Mucosa of descending colon (tissue), 3 donors: ENCODE measurements around the gene SLC2A10. TPM values are rescaled to one million over a fixed set of nuclear protein-coding genes. Genes with fewer than 3 reads are reported as not detected.

Source experiments
- ATAC-seq: fragments of 200-7000 bp; cut with Tn5 transposase; one replicate; pipeline ENCODE4 v1.9.1; 2020; ENCODE audit warnings: mild to moderate bottlenecking, moderate library complexity
- DNase-seq, 3 donors: peaks; one replicate each; pipeline ENCODE4 v3.0.0-alpha.2; 2020
- H3K36me3 ChIP-seq: fragments of 200-600 bp; one replicate; pipeline ENCODE4 v1.8.0; 2021; ENCODE audit warnings: low read depth, mild to moderate bottlenecking
- H3K4me1 ChIP-seq: fragments of 200-600 bp; one replicate; pipeline ENCODE4 v1.8.0; 2021; ENCODE audit warnings: low read depth, mild to moderate bottlenecking
- H3K4me3 ChIP-seq: fragments of 200-600 bp; one replicate; pipeline ENCODE4 v1.8.0; 2021; ENCODE audit warnings: mild to moderate bottlenecking
- H3K9me3 ChIP-seq: fragments of 200-600 bp; one replicate; pipeline ENCODE4 v1.8.0; 2021; ENCODE audit warnings: mild to moderate bottlenecking
- intact Hi-C, 2 donors: fragments of 100-400 bp; cut with DNase I in 1 of 2; cut with micrococcal nuclease in 1 of 2; formaldehyde crosslinking; loops; one replicate each; pipeline versions ENCODE4 v1.11.0 to v1.11.1; 2022; cut with DNase I, micrococcal nuclease
- total RNA-seq, 3 donors: library from RNA; stranded (reverse); fragmentation: NEBNext Ultra II Directional in 2 of 3; extraction: Animal tissue kit (Norgen Biotek cat#: 25700) in 2 of 3; gene quantifications; one replicate each; pipeline versions ENCODE4 v1.2.1 to v1.2.4, GENCODE V29; 2021 to 2023
- TF ChIP-seq, protein P1 (sequence below): fragments of 200-600 bp; IDR thresholded peaks from one replicate; pipeline ENCODE4 v1.8.0; 2022; ENCODE audit warnings: antibody characterized with exemption, mild to moderate bottlenecking
- donor health status: DM: no; HTN: no; CAD: no; lungs with moderate emphysema.
- donor health status: DM: no; HTN: no; CAD: no.
- donor health status: DM: no; HTN: yes; CAD: no.

SLC2A10 gene
- total RNA-seq, 3 donors from 2014 or later = 13.4 to 37.5 (median 26.3) TPM

DNA sequence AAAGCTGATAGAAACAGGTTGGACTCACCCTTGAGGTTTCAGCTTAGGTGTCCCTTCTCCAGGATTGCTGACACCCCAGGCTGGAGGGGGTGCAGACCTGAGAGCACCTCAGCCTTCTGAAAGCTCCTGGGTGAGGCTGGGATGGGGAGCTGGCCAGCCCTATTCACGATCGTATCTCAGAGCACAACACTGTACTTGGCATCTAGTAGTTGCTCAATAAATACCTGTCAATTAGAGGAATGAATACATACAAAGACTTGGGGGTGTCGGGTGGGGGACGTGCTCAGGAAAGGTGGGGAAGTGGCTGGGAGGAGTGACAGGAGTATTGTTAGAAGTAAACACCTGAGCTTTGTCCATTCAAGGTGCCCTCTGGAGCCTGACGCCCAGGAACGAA, 61.7 kb downstream of the SLC2A10 start:
- TF ChIP-seq, protein P1, sequence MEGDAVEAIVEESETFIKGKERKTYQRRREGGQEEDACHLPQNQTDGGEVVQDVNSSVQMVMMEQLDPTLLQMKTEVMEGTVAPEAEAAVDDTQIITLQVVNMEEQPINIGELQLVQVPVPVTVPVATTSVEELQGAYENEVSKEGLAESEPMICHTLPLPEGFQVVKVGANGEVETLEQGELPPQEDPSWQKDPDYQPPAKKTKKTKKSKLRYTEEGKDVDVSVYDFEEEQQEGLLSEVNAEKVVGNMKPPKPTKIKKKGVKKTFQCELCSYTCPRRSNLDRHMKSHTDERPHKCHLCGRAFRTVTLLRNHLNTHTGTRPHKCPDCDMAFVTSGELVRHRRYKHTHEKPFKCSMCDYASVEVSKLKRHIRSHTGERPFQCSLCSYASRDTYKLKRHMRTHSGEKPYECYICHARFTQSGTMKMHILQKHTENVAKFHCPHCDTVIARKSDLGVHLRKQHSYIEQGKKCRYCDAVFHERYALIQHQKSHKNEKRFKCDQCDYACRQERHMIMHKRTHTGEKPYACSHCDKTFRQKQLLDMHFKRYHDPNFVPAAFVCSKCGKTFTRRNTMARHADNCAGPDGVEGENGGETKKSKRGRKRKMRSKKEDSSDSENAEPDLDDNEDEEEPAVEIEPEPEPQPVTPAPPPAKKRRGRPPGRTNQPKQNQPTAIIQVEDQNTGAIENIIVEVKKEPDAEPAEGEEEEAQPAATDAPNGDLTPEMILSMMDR = no peak
- H3K9me3 ChIP-seq = no peaks in the 10 kb centered on the region
- ATAC-seq (no peak), DNase-seq (no peak)
- H3K4me1 ChIP-seq = no peaks in the 10 kb centered on the region
- no peak overlapping the region for H3K4me3 ChIP-seq
- intact Hi-C loops = no loop called here
- H3K36me3 ChIP-seq = no peaks in the 10 kb centered on the region

DNA sequence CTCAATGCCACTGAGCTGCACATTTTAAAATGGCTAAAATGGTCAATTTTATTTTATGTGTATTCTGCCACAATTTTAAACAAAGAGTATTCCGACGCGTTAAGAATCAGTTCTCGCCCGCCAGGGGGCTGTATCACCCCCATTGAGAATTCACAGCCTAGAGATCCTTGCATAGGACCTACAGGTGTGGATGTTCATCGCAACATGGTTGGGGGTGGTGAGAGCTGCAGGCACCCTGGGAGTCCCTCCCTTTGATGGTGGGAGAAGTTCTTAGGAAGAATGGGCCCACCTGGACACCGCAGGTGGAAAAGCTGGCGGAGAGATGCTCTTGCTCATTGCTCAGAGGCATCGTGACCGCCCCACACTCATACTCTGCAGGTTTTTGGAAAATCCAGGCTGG, 63.5 kb downstream of the SLC2A10 start:
- no peak for ATAC-seq
- TF ChIP-seq, protein P1 = no peak
- intact Hi-C loops = no loop called here
- H3K9me3 ChIP-seq = no peaks in the 10 kb centered on the region
- DNase-seq = peak in 1 of 3 donors; percentile 39
- H3K36me3 ChIP-seq = no peaks in the 10 kb centered on the region
- no peak overlapping the region for H3K4me3 ChIP-seq
- H3K4me1 ChIP-seq = no peaks in the 10 kb centered on the region

DNA sequence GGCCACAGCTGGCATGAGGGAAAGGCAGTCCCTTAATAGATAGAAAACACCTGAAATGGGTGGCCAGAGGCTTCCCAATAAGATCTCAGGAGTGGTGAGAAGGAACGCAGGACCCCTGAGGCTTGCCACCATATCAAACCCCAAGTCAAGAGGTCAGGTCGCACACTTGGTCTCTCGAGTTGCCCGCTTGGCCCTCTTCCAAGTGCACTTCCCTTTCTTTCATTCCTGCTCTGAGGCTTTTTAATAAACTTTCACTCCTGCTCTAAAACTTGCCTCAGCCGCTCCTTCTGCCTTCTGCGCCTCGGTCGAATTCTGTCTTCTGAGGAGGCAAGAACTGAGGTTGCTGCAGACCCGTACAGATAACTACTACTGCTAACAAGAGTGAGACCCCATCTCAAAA, 64.2 kb downstream of the SLC2A10 start:
- no peaks in the 10 kb centered on the region for H3K36me3 ChIP-seq
- DNase-seq = no peak
- TF ChIP-seq, protein P1 = no peak
- H3K4me3 ChIP-seq = no peak overlapping the region
- intact Hi-C loops = no loop called here
- ATAC-seq = no peak
- H3K9me3 ChIP-seq = no peaks in the 10 kb centered on the region
- no peaks in the 10 kb centered on the region for H3K4me1 ChIP-seq

DNA sequence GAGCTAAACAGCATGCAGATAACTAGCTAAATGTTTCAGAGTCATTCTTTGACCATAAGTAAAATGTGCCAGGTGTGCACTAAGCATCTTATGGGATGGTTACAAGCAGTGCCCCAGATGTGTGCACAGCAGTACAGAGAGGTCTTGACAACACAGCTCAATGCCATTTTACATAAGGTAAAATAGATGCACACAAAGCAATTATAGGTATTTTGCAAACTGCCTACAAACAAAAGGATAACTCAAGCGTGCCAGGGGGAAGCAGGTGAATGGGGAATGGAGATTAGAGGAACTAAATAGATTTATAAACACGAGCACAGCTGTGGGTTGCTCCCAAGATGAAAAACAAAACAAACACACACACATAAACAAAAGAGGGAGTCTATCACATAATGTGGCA, 64.8 kb downstream of the SLC2A10 start:
- TF ChIP-seq, protein P1 = no peak
- Histone ChIP-seq H3K36me3 (no peaks in the 10 kb centered on the region), H3K4me1 (no peaks in the 10 kb centered on the region), H3K4me3 (no peak overlapping the region), H3K9me3 (no peaks in the 10 kb centered on the region)
- DNase-seq (no peak), ATAC-seq (no peak)
- intact Hi-C loops = no loop called here

DNA sequence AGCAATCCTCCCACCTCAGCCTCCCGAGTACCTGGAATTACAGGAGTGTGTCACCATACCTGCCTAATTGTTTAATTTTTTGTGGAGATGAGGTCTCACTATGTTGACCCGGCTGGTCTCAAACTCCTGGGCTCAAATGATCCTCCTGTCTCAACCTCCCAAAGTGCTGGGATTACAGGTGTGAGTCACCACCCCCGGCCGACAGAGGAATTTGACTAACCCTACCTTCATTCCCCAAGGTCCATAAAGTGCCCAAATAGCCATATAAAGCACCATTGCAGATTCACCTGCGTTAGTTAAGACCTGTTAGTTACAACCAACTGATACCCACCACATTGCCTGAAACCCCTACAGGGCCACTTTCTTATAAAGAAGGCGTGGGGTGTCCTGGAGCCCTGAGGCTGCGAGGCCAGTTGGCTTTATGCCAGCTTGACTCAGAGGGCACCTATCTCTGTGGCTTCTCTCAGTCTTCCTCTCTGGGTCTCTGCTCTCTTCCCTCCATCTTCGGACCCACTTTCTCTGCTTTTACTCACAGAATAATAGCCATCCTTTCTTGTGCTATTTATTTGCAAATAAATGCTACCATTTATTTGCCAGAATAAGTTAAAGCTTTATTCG, 65.6 kb downstream of the SLC2A10 start:
- TF ChIP-seq, protein P1 = no peak
- H3K9me3 ChIP-seq = no peaks in the 10 kb centered on the region
- no peak overlapping the region for H3K4me3 ChIP-seq
- DNase-seq = no peak
- ATAC-seq = no peak
- H3K36me3 ChIP-seq = no peaks in the 10 kb centered on the region
- intact Hi-C loops = no loop called here
- H3K4me1 ChIP-seq = no peaks in the 10 kb centered on the region

DNA sequence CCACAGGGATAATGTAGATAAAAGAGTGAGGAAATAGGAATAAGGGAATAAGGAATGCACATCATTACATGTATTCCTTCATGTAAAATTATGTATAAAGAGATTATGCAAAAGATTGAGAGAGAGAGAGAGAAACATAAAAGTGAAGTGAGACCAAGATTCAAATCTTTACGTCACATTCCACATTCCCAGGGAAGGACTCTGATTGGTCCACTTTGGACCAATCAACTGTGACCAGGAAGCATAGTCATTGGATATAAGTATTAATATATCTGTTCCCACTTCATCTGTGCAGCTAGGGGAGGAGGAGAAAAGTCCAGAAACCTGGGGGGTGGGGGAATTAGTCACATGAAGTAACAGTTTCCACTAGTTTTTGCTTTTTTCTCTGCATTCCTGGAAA, 66.4 kb downstream of the SLC2A10 start:
- ATAC-seq (no peak), DNase-seq (no peak)
- Histone ChIP-seq H3K36me3 (no peaks in the 10 kb centered on the region), H3K4me1 (no peaks in the 10 kb centered on the region), H3K4me3 (no peak overlapping the region), H3K9me3 (no peaks in the 10 kb centered on the region)
- intact Hi-C loops = no loop called here
- TF ChIP-seq, protein P1 = no peak
